PC-3 (cell line): ENCODE data around the gene PDLIM7. TPM values are rescaled to one million over a fixed set of nuclear protein-coding genes. Genes with fewer than 3 reads are reported as not detected.

Source experiments
- ATAC-seq: fragments of 200-7000 bp; cut with Tn5 transposase; 2 replicates; pipeline ENCODE4 v1.9.1; 2020; ENCODE audit warnings: mild to moderate bottlenecking, moderate library complexity
- BruUV-seq: library from RNA; stranded (reverse); fragments of 400-500 nt; replicated peaks from 2 replicates; lab custom pipeline; 2021; lab: Mats Ljungman, UMichigan
- CTCF ChIA-PET: fragments of 300-600 bp; sonication (Branson Sonifier 250); formaldehyde crosslinking; loops from one replicate; lab custom pipeline; 2022; ENCODE audit warnings: antibody characterized with exemption; lab: Charles Lee
- POLR2A ChIA-PET: fragments of 300-600 bp; sonication (Branson Sonifier 250); formaldehyde crosslinking; loops from one replicate; lab custom pipeline; 2022; ENCODE audit warnings: antibody characterized with exemption; ENCODE audit not compliant: unreplicated experiment; lab: Charles Lee
- DNase-seq: peaks from one replicate; pipeline ENCODE4 v3.0.0-alpha.2; 2015
- H2AFZ ChIP-seq: fragments of 300-600 bp; sonication (generic); 2 replicates; pipeline ENCODE4 v1.6.0; 2016; ENCODE audit warnings: antibody characterized with exemption, low read length
- H3F3A ChIP-seq: fragments of 300-600 bp; sonication (generic); one replicate; pipeline ENCODE4 v1.6.0; 2017; ENCODE audit warnings: antibody characterized with exemption, low read length, control low read depth, mild to moderate bottlenecking; ENCODE audit not compliant: unreplicated experiment
- H3K27ac ChIP-seq: fragments of 300-600 bp; sonication (generic); 2 replicates; pipeline ENCODE4 v1.5.1; 2016; ENCODE audit warnings: mild to moderate bottlenecking, low read length
- H3K27me3 ChIP-seq: fragments of 300-600 bp; sonication (generic); 2 replicates; pipeline ENCODE4 v1.6.1; 2016; ENCODE audit warnings: low read length, mixed read lengths
- H3K36me3 ChIP-seq: fragments of 300-600 bp; sonication (generic); 2 replicates; pipeline ENCODE4 v1.6.1; 2016; ENCODE audit warnings: low read depth, mixed run types, low read length, mixed read lengths
- H3K4me1 ChIP-seq: fragments of 300-600 bp; sonication (generic); 2 replicates; pipeline ENCODE4 v1.5.1; 2016; ENCODE audit warnings: low read length; ENCODE audit not compliant: insufficient read depth
- H3K4me2 ChIP-seq: fragments of 300-600 bp; sonication (generic); 2 replicates; pipeline ENCODE4 v1.6.0; 2016; ENCODE audit warnings: low read length
- H3K4me3 ChIP-seq: fragments of 300-600 bp; sonication (generic); 2 replicates; pipeline ENCODE4 v1.5.1; 2016; ENCODE audit warnings: mild to moderate bottlenecking, low read length, mixed read lengths
- H3K79me2 ChIP-seq: fragments of 300-600 bp; sonication (generic); 2 replicates; pipeline ENCODE4 v1.6.1; 2017; ENCODE audit warnings: low read length, mixed read lengths
- H3K9ac ChIP-seq: fragments of 300-600 bp; sonication (generic); 2 replicates; pipeline ENCODE4 v1.6.0; 2016; ENCODE audit warnings: mild to moderate bottlenecking, low read length
- H3K9me2 ChIP-seq: fragments of 300-600 bp; sonication (generic); replicated peaks from 2 replicates; pipeline ENCODE4 v1.6.1; 2016; ENCODE audit warnings: mixed run types, low read length, mixed read lengths
- H3K9me3 ChIP-seq: fragments of 300-600 bp; sonication (generic); 2 replicates; pipeline ENCODE4 v1.6.1; 2016; ENCODE audit warnings: low read length, mixed read lengths
- H4K20me1 ChIP-seq: fragments of 300-600 bp; sonication (generic); 2 replicates; pipeline ENCODE4 v1.6.1; 2016; ENCODE audit warnings: low read length, mixed read lengths
- EZH2 ChIP-seq: fragments of 300-600 bp; sonication (generic); IDR thresholded peaks from one replicate; pipeline ENCODE4 v1.6.1; 2017; ENCODE audit warnings: antibody characterized with exemption, mild to moderate bottlenecking, low read length; ENCODE audit not compliant: unreplicated experiment
- EZH2phosphoT487 ChIP-seq: fragments of 300-600 bp; sonication (generic); IDR thresholded peaks from 2 replicates; pipeline ENCODE4 v1.6.1; 2018; ENCODE audit warnings: mild to moderate bottlenecking, antibody characterized with exemption, low read length, borderline replicate concordance
- intact Hi-C: fragments of 100-400 bp; cut with micrococcal nuclease; formaldehyde crosslinking; loops from 2 replicates; pipeline ENCODE4 v1.9.0; 2023
- total RNA-seq: library from RNA; depleted of rRNA; stranded (reverse); fragments of >200 nt; gene quantifications from 2 replicates; pipeline ENCODE4 v1.2.3, GENCODE V29; 2014
- TF ChIP-seq, protein P1 (sequence below): fragments of 300-600 bp; sonication (generic); conservative IDR thresholded peaks from 2 replicates; pipeline ENCODE4 v1.5.1; 2017; ENCODE audit warnings: antibody characterized with exemption, low read depth, mild to moderate bottlenecking, low read length

The PDLIM7 gene
- total RNA-seq, 1 experiment from 2014 or later = 159 TPM

DNA sequence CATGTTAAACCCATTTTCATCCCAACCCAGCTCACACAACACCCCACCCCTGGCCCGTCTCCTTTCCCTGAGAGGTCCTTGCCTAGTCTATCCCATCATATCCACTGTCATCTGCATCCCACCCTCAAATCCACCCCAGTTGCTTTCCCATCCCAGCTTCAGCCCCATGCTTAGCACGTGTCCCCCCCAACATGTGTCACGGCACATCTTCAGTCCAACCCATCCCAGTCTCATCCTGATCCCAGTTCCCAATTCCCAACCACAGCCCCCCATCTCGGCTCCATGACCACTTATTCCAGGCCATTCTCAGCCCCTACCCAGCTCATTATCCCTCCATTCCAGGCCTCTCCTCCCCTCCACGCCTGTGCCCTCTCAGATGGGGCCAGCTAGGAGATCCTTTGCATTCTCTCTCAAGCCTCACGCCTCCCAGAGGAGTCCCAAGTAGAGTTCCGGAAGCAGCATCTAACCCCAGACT, 23.4 kb downstream of the PDLIM7 start:
- Histone ChIP-seq H3K36me3 (no peaks in the 10 kb centered on the region), H3K9ac (no peak overlapping the region), H4K20me1 (peaks cover 30% of the 10 kb centered on the region; the same call in 1 of the 2 replicates), H3K4me2 (no peak overlapping the region), H3K9me3 (no peaks in the 10 kb centered on the region), H3K9me2 (no peaks in the 10 kb centered on the region), H3K27me3 (no peaks in the 10 kb centered on the region), H3K79me2 (peaks cover 34% of the 10 kb centered on the region), H3F3A (no peaks in the 10 kb centered on the region), H3K4me1 (peaks cover 21% of the 10 kb centered on the region), H3K27ac (no peak overlapping the region), H3K4me3 (no peak overlapping the region), H2AFZ (no peak overlapping the region)
- TF ChIP-seq EZH2 (no peak), EZH2phosphoT487 (no peak)
- TF ChIP-seq, protein P1, sequence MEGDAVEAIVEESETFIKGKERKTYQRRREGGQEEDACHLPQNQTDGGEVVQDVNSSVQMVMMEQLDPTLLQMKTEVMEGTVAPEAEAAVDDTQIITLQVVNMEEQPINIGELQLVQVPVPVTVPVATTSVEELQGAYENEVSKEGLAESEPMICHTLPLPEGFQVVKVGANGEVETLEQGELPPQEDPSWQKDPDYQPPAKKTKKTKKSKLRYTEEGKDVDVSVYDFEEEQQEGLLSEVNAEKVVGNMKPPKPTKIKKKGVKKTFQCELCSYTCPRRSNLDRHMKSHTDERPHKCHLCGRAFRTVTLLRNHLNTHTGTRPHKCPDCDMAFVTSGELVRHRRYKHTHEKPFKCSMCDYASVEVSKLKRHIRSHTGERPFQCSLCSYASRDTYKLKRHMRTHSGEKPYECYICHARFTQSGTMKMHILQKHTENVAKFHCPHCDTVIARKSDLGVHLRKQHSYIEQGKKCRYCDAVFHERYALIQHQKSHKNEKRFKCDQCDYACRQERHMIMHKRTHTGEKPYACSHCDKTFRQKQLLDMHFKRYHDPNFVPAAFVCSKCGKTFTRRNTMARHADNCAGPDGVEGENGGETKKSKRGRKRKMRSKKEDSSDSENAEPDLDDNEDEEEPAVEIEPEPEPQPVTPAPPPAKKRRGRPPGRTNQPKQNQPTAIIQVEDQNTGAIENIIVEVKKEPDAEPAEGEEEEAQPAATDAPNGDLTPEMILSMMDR = no peak
- intact Hi-C loops = no loop called here
- CTCF ChIA-PET = interaction anchor here (1.0 kb wide), 1 partner anchor 69 kb away, joined by 4 read pairs; no protein-coding TSS in a partner anchor
- no TSS peak for BruUV-seq
- DNase-seq = no peak
- POLR2A ChIA-PET = no interaction called here
- no peak for ATAC-seq

DNA sequence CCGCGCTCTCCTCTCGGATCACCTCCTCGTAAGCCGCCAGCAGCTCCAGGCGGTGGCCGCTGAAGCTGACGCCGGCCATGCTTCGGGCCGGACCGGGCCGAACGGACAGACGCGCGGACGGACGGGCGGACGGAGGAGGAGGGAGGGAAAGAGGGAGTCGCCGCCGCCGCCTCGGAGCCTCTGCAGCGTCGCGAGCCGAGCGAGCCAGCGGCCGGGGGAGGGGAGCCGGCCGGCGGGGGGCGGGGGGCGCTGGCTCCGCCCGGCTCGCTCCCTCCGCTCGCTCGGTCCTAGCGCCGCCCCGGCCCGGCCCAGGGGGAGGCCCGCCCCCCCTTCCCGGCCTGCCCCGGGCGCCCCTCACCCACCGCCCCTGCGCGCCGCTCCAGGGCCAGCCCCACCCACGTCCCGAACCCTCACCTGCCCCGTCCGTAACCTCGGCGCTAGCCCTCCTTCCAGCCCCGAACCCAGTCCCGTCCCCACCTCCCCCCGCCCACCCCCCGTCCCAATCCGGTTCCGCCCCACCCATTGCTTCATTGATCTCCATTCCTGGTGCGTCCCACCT, 23.9 kb downstream of the PDLIM7 start, which contains the start of gene DBN1:
Gene DBN1 (minus strand): TSS at position 192 of the 559 bp plus-strand sequence. CDS start 113 bp downstream, at position 79.
- ATAC-seq = peak; percentile 69
- intact Hi-C loops = loop anchor here (2.0 kb wide), 1 partner anchor 17 kb away; no protein-coding TSS in a partner anchor
- H3K4me1 ChIP-seq = peaks cover 21% of the 10 kb centered on the region
- ChIA-PET POLR2A (interaction anchor here (1.9 kb wide), 1 partner anchor 24 kb away, joined by 6 read pairs; the partner anchor contains the start of gene PDLIM7), CTCF (interaction anchor here (0.6 to 1.0 kb wide), 2 partner anchors 43 to 69 kb away, joined by 4 to 6 read pairs; partner anchors contain the start of gene DDX41)
- BruUV-seq = no TSS peak
- H2AFZ ChIP-seq = peak within 1 kb of the TSS; percentile 60
- H3K9me2 ChIP-seq = no peaks in the 10 kb centered on the region
- H3K27me3 ChIP-seq = no peaks in the 10 kb centered on the region
- TF ChIP-seq EZH2 (no peak), EZH2phosphoT487 (no peak)
- TF ChIP-seq, protein P1 = no peak
- H3K36me3 ChIP-seq = no peaks in the 10 kb centered on the region
- peaks cover 34% of the 10 kb centered on the region for H3K79me2 ChIP-seq
- H3K27ac ChIP-seq = no peak within 1 kb of the TSS
- peaks cover 36% of the 10 kb centered on the region; the same call in 1 of the 2 replicates for H4K20me1 ChIP-seq
- H3F3A ChIP-seq = no peaks in the 10 kb centered on the region
- DNase-seq = peak; percentile 61
- H3K9me3 ChIP-seq = no peaks in the 10 kb centered on the region
- peak within 1 kb of the TSS; percentile 68 for H3K9ac ChIP-seq
- peak within 1 kb of the TSS; percentile 98 for H3K4me2 ChIP-seq
- H3K4me3 ChIP-seq = peak within 1 kb of the TSS; percentile 90
